Measurements from ENCODE around the gene OTOA. TPM values are rescaled to one million over a fixed set of nuclear protein-coding genes. Genes with fewer than 3 reads are reported as not detected.
"Not testable (repeated sequence)": the region's sequence is repeated elsewhere in the genome, so short reads cannot be mapped to it uniquely, and the experiment has no call there.

OTOA gene
- polyA plus RNA-seq, 3 donors: 0.11 to 0.23 (median 0.21) TPM

DNA sequence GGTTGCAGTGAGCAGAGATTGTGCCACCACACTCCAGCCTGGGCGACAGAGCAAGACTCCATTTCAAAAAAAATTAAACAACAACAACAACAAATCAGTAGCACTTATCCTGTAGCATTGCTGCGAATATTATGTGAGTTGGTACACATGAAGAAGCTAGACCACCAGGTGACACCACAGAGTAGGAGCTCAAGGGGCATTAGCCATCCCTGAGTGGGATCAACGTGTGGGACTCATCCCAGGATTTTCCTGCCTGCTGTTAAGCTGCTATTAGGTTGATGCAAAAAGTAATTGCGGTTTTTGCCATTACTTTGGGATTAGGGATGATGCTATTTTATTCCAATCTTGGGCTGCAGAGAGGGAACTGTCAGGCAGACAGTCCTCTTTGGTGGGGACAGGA lies 47.2 kb downstream of the OTOA start:
- TF ChIP-seq, protein P1, sequence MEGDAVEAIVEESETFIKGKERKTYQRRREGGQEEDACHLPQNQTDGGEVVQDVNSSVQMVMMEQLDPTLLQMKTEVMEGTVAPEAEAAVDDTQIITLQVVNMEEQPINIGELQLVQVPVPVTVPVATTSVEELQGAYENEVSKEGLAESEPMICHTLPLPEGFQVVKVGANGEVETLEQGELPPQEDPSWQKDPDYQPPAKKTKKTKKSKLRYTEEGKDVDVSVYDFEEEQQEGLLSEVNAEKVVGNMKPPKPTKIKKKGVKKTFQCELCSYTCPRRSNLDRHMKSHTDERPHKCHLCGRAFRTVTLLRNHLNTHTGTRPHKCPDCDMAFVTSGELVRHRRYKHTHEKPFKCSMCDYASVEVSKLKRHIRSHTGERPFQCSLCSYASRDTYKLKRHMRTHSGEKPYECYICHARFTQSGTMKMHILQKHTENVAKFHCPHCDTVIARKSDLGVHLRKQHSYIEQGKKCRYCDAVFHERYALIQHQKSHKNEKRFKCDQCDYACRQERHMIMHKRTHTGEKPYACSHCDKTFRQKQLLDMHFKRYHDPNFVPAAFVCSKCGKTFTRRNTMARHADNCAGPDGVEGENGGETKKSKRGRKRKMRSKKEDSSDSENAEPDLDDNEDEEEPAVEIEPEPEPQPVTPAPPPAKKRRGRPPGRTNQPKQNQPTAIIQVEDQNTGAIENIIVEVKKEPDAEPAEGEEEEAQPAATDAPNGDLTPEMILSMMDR (IDR thresholded peaks at IDR 0.05): no peak
- 78% methylated on average over 1 of the region's 4 CpGs for whole genome bisulfite sequencing (ENCODE audit: insufficient coverage)
- peak overlapping the region in 1 of 7 donors; percentile 6 for H3K27ac Mint-ChIP-seq
- Histone ChIP-seq H3K4me3 (replicated peaks in 1 of 3; ENCODE audit: low read depth in 2 of 3, low read length in 3 of 3) (no peak overlapping the region), H4K20me1 (ENCODE audit: insufficient read depth, low read length) (no peaks in the 10 kb centered on the region), H3K9ac (ENCODE audit: insufficient read depth, low read length, poor library complexity, severe bottlenecking) (no peak overlapping the region), H3K4me1 (ENCODE audit: control insufficient read depth in 1 of 2, insufficient read depth in 2 of 2, low read length in 2 of 2) (peaks cover 12 to 23% of the 10 kb centered on the region in 2 donors), H2AFZ (ENCODE audit: insufficient read depth, low read depth, low read length, poor library complexity, severe bottlenecking) (no peak overlapping the region), H3K4me2 (replicated peaks; ENCODE audit: extremely low read depth, low read length, poor library complexity, severe bottlenecking) (no peak overlapping the region), H3K27ac (ENCODE audit: low read depth in 1 of 2, low read length in 2 of 2) (no peak overlapping the region), H3K9me3 (replicated peaks in 1 of 2; ENCODE audit: control insufficient read depth in 1 of 2, insufficient read depth in 1 of 2, low read length in 2 of 2) (no peaks in the 10 kb centered on the region), H3K36me3 (replicated peaks in 1 of 2; ENCODE audit: control insufficient read depth in 1 of 2, insufficient read depth in 2 of 2, low read length in 2 of 2) (no peaks in the 10 kb centered on the region), H3K79me2 (ENCODE audit: insufficient read depth, low read length) (no peaks in the 10 kb centered on the region), H3K27me3 (ENCODE audit: control insufficient read depth in 2 of 2, insufficient read depth in 2 of 2, low read length in 2 of 2) (no peaks in the 10 kb centered on the region)
- no peaks in the 10 kb centered on the region for H3K9me3 Mint-ChIP-seq
- H3K4me1 Mint-ChIP-seq: peaks cover 14% of the 10 kb centered on the region
- intact Hi-C loops (cut with micrococcal nuclease): no loop called here
- peaks cover 4 to 6% (median 6%) of the 10 kb centered on the region in 3 donors for H3K27me3 Mint-ChIP-seq (ENCODE audit: low read depth in 3 of 3)
- DNase-seq: no peak
- no peaks in the 10 kb centered on the region for H3K36me3 Mint-ChIP-seq
- H3K4me3 Mint-ChIP-seq: no peak overlapping the region

DNA sequence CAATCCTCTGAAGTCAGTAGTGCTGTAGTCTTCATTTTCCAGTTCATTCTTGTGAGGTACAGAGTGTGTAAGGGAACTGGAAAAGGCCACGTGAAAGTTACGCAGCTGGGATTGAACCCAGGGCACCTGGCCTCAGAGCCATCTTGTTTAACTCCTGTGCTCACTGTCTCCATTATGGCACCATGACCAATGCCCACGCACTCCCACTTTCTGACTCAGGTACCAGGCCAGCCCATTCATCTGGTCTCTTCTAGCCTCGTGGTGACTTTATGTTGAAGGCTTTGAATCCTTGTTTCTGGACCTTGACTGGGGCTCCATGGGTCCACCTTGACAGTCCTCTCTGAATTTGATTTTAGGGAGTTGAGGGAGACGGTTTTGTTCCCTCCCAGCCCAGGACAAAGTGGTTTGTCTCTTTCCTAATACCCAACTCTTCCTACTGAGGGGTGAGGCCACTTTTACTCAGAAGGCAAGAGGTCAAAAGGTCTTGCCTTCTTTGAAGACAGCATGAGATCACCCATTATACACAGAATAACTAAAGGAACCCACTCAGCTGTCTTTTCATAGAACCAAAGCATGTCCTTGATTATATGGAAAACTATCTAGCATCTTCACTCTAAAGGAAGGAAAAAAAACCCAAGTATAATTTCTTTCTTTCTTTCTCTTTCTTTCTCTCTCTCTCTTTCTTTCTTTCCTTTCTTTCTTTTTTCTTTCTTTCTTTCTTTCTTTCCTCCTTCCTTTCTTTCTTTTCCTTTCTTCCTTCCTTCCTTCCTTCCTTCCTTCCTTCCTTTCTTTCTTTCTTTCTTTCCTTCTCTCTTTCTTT lies 50.0 kb downstream of the OTOA start:
- H3K27ac ChIP-seq (ENCODE audit: low read depth in 1 of 2, low read length in 2 of 2): no peak overlapping the region
- no peak overlapping the region for H3K9ac ChIP-seq (ENCODE audit: insufficient read depth, low read length, poor library complexity, severe bottlenecking)
- intact Hi-C loops (cut with micrococcal nuclease): no loop called here
- H3K27me3 ChIP-seq (ENCODE audit: control insufficient read depth in 2 of 2, insufficient read depth in 2 of 2, low read length in 2 of 2): no peaks in the 10 kb centered on the region
- 100% methylated on average over 1 of the region's 5 CpGs for WGBS (ENCODE audit: insufficient coverage)
- H3K9me3 ChIP-seq (replicated peaks in 1 of 2; ENCODE audit: control insufficient read depth in 1 of 2, insufficient read depth in 1 of 2, low read length in 2 of 2): no peaks in the 10 kb centered on the region
- Mint-ChIP-seq H3K4me1 (peaks cover 14% of the 10 kb centered on the region), H3K27ac (peak overlapping the region in 5 of 7 donors; percentile 10 to 77 (median 59)), H3K9me3 (no peaks in the 10 kb centered on the region), H3K27me3 (ENCODE audit: low read depth in 3 of 3) (peaks cover 3 to 8% (median 6%) of the 10 kb centered on the region in 3 donors), H3K36me3 (no peaks in the 10 kb centered on the region), H3K4me3 (peak overlapping the region in 1 of 2 donors; percentile 55)
- no peaks in the 10 kb centered on the region for H4K20me1 ChIP-seq (ENCODE audit: insufficient read depth, low read length)
- no peak overlapping the region for H2AFZ ChIP-seq (ENCODE audit: insufficient read depth, low read depth, low read length, poor library complexity, severe bottlenecking)
- H3K4me1 ChIP-seq (ENCODE audit: control insufficient read depth in 1 of 2, insufficient read depth in 2 of 2, low read length in 2 of 2): peaks cover 7 to 15% of the 10 kb centered on the region in 2 donors
- TF ChIP-seq, protein P1 (IDR thresholded peaks at IDR 0.05): no peak
- H3K79me2 ChIP-seq (ENCODE audit: insufficient read depth, low read length): no peaks in the 10 kb centered on the region
- H3K4me3 ChIP-seq (replicated peaks in 1 of 3; ENCODE audit: low read depth in 2 of 3, low read length in 3 of 3): no peak overlapping the region
- peak; percentile 5 to 27 (median 15) for DNase-seq
- no peaks in the 10 kb centered on the region for H3K36me3 ChIP-seq (replicated peaks in 1 of 2; ENCODE audit: control insufficient read depth in 1 of 2, insufficient read depth in 2 of 2, low read length in 2 of 2)
- H3K4me2 ChIP-seq (replicated peaks; ENCODE audit: extremely low read depth, low read length, poor library complexity, severe bottlenecking): no peak overlapping the region

DNA sequence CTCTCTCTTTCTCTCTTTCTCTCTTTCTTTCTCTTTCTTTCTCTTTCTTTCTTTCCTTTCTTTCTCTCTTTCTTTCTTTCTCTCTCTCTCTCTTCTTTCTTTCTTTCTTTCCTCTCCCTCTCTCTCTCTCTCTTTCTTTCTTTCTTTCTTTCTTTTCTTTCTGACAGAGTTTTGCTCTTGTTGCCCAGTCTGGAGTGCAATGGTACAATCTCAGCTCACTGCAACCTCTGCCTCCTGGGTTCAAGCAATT lies 50.5 kb downstream of the OTOA start:
- peaks cover 16% of the 10 kb centered on the region for H3K4me1 Mint-ChIP-seq
- DNase-seq; H3K27ac ChIP-seq (ENCODE audit: low read depth in 1 of 2, low read length in 2 of 2); H3K9me3 ChIP-seq (replicated peaks in 1 of 2; ENCODE audit: control insufficient read depth in 1 of 2, insufficient read depth in 1 of 2, low read length in 2 of 2); H3K79me2 ChIP-seq (ENCODE audit: insufficient read depth, low read length); H3K27me3 Mint-ChIP-seq (ENCODE audit: low read depth in 3 of 3); H3K9ac ChIP-seq (ENCODE audit: insufficient read depth, low read length, poor library complexity, severe bottlenecking); H4K20me1 ChIP-seq (ENCODE audit: insufficient read depth, low read length); H3K4me3 ChIP-seq (replicated peaks in 1 of 3; ENCODE audit: low read depth in 2 of 3, low read length in 3 of 3); H3K4me2 ChIP-seq (replicated peaks; ENCODE audit: extremely low read depth, low read length, poor library complexity, severe bottlenecking); intact Hi-C loops (cut with micrococcal nuclease); H2AFZ ChIP-seq (ENCODE audit: insufficient read depth, low read depth, low read length, poor library complexity, severe bottlenecking); H3K36me3 ChIP-seq (replicated peaks in 1 of 2; ENCODE audit: control insufficient read depth in 1 of 2, insufficient read depth in 2 of 2, low read length in 2 of 2); H3K36me3 Mint-ChIP-seq; H3K9me3 Mint-ChIP-seq; H3K27me3 ChIP-seq (ENCODE audit: control insufficient read depth in 2 of 2, insufficient read depth in 2 of 2, low read length in 2 of 2): not testable (repeated sequence)
- H3K4me3 Mint-ChIP-seq: peak overlapping the region in 1 of 2 donors; percentile 55
- H3K4me1 ChIP-seq (ENCODE audit: control insufficient read depth in 1 of 2, insufficient read depth in 2 of 2, low read length in 2 of 2): peaks cover 7 to 15% of the 10 kb centered on the region in 2 donors
- peak overlapping the region in 4 of 7 donors; percentile 10 to 77 (median 66) for H3K27ac Mint-ChIP-seq
